Uterus (tissue), 4 donors: ENCODE results near the gene DOC2B. TPM values are rescaled to one million over a fixed set of nuclear protein-coding genes. Genes with fewer than 3 reads are reported as not detected.
"Not testable (repeated sequence)": the region's sequence is repeated elsewhere in the genome, so short reads cannot be mapped to it uniquely, and the experiment has no call there.

Experiments used
- DNase-seq, 2 donors: peaks; one replicate each; pipeline ENCODE4 v3.0.0-alpha.2; 2019 to 2020
- H3K27ac ChIP-seq, 2 donors: fragments of 200-600 bp; sonication (generic); 1 replicate in 1 of 2; 2 replicates in 1 of 2; pipeline ENCODE4 v1.5.1; 2016 to 2018
- H3K27me3 ChIP-seq, 2 donors: fragments of 200-600 bp; sonication (generic); one replicate each; pipeline ENCODE4 v1.5.1; 2018 to 2019; ENCODE audit warnings: control low read depth in 1 of 2
- H3K36me3 ChIP-seq, 2 donors: fragments of 200-600 bp; sonication (generic); one replicate each; pipeline ENCODE4 v1.5.1; 2019; ENCODE audit warnings: control low read depth in 1 of 2
- H3K4me1 ChIP-seq, 2 donors: fragments of 200-600 bp; sonication (generic); one replicate each; pipeline ENCODE4 v1.5.1; 2018 to 2019; ENCODE audit warnings: control low read depth in 1 of 2
- H3K4me3 ChIP-seq, 2 donors: fragments of 200-600 bp; sonication (generic); 1 replicate in 1 of 2; 2 replicates in 1 of 2; pipeline ENCODE4 v1.5.1; 2018 to 2019; ENCODE audit warnings: mild to moderate bottlenecking in 1 of 2
- H3K9me3 ChIP-seq, 2 donors: fragments of 200-600 bp; sonication (generic); one replicate each; pipeline ENCODE4 v1.5.1; 2019; ENCODE audit warnings: control low read depth in 1 of 2
- POLR2A ChIP-seq, 2 donors: fragments of 450-650 bp; IDR thresholded peaks; one replicate each; pipeline ENCODE4 v1.6.1; 2016; ENCODE audit warnings: antibody characterized with exemption in 2 of 2, mild to moderate bottlenecking in 1 of 2, moderate library complexity in 1 of 2
- intact Hi-C: fragments of 100-400 bp; cut with DNase I; formaldehyde crosslinking; loops from one replicate; pipeline ENCODE4 v1.15.1; 2023; ENCODE audit warnings: low total_unique reads
- total RNA-seq, 4 donors: library from RNA; depleted of rRNA in 3 of 4; stranded (reverse); fragments of >200 nt in 3 of 4; gene quantifications; one replicate each; pipeline versions ENCODE4 v1.1.0 to v1.2.4, GENCODE V29; 2014 to 2023
- TF ChIP-seq, protein P1 (sequence below), 4 experiments: fragments of 200-600 bp in 2 of 4; fragments of 450-650 bp in 2 of 4; sonication (generic) in 2 of 4; IDR thresholded peaks; one replicate each; pipeline ENCODE4 v1.5.1; 2016 to 2019; ENCODE audit warnings: antibody characterized with exemption in 4 of 4, mild to moderate bottlenecking in 2 of 4, moderate library complexity in 1 of 4
- donor health status: DM: yes; HTN: yes; CAD: no.

DOC2B gene
- total RNA-seq, 4 donors from 2014 or later: 3.8 to 45.3 (median 7.1) TPM

DNA sequence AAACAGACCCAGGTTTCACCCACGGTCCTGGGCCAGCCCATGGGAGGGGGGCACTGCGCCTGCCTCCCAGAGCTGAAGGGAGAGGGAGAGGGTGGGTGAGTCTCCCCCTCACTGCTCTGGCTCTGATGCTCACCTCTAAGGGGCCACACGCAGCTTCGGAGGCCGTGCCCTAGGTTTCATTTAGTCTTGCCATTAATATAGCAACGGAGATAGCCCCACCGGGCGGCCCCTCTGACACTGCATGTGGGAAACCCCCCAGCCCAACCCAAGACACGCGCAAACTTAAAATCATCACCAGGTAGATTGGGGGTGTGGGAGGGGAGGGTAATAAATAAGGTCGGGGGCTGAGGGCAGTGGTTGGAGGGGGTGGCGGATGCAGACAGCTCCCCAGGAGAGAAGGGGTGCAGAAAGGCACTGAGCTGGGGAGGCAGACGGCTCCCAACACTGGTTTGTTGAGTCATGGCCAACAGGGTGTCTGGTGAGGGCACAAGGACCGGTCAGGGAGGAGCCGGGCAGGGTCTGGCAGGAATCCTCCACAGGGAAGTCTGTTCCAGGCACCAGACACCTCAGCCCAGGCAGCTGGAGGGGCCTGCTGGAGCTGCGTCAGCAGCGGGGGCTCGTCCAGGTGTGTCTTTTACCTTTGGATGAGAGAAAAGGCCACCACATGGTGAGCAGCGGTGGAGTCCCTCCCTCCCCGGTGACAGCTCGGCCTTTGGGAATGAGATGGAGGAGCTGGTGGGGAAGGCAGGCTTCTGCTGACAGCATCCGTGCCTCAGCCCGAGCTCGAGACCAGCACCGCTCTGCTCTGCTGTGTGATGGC, 32.0 kb upstream of the DOC2B start:
- no peak overlapping the region for H3K27ac ChIP-seq
- TF ChIP-seq POLR2A (IDR thresholded peaks at IDR 0.05): no peak
- TF ChIP-seq, protein P1, sequence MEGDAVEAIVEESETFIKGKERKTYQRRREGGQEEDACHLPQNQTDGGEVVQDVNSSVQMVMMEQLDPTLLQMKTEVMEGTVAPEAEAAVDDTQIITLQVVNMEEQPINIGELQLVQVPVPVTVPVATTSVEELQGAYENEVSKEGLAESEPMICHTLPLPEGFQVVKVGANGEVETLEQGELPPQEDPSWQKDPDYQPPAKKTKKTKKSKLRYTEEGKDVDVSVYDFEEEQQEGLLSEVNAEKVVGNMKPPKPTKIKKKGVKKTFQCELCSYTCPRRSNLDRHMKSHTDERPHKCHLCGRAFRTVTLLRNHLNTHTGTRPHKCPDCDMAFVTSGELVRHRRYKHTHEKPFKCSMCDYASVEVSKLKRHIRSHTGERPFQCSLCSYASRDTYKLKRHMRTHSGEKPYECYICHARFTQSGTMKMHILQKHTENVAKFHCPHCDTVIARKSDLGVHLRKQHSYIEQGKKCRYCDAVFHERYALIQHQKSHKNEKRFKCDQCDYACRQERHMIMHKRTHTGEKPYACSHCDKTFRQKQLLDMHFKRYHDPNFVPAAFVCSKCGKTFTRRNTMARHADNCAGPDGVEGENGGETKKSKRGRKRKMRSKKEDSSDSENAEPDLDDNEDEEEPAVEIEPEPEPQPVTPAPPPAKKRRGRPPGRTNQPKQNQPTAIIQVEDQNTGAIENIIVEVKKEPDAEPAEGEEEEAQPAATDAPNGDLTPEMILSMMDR (IDR thresholded peaks at IDR 0.05): no peak
- no peaks in the 10 kb centered on the region for H3K27me3 ChIP-seq
- H3K36me3 ChIP-seq: no peaks in the 10 kb centered on the region
- intact Hi-C loops: no loop called here
- no peaks in the 10 kb centered on the region for H3K4me1 ChIP-seq
- H3K9me3 ChIP-seq: no peaks in the 10 kb centered on the region
- no peak overlapping the region for H3K4me3 ChIP-seq
- DNase-seq: no peak

DNA sequence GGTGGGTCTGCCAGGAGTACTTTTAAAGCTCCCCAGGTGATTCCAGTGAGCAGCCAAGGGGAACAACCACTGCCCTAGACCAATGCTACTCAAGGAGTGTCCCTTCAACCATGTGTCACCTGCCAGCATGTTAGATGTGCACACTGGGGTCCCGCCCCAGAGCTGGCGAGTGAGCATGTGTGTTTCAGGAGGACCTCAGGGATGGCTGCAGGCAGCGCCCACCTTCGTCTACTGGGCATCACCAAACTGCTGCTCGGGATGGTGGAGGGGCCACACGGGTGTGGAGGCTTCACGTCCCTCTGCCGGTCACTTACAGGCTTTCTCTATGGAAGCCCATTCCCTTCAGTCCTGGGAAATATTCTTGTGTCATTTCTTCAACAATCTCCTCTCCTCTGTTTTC, 29.0 kb upstream of the DOC2B start:
- H3K4me1 ChIP-seq: no peaks in the 10 kb centered on the region

DNA sequence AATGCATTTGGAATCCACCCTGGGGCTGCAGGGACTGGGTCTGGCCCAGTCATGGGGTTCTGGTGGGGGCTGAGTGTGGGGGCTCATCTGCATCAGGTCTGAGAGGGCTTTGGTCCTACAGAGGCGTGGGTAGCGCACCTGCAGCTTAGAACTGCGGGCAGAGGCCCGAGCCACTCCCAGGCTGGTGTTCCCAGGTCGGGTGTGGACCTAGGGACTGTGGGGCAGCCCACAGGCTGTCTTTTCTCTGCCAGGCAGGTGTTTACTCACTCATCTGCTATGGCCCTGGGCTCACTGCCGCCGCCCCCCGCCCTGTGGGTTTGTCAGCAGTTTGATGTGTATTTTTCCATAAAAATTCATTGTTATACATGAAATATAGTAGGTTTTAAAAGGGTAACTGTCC, 27.0 kb upstream of the DOC2B start:
- Histone ChIP-seq H3K9me3 (no peaks in the 10 kb centered on the region), H3K4me3 (no peak overlapping the region), H3K27me3 (no peaks in the 10 kb centered on the region), H3K27ac (no peak overlapping the region), H3K36me3 (no peaks in the 10 kb centered on the region), H3K4me1 (no peaks in the 10 kb centered on the region)
- TF ChIP-seq, protein P1 (IDR thresholded peaks at IDR 0.05): no peak
- no peak for DNase-seq
- intact Hi-C loops: no loop called here

More for the DNA sequence above, 29.0 kb upstream of the DOC2B start:
- Histone ChIP-seq H3K27ac (no peak overlapping the region), H3K27me3 (no peaks in the 10 kb centered on the region), H3K4me3 (no peak overlapping the region), H3K9me3 (no peaks in the 10 kb centered on the region), H3K36me3 (no peaks in the 10 kb centered on the region)
- TF ChIP-seq, protein P1 (IDR thresholded peaks at IDR 0.05): no peak
- TF ChIP-seq POLR2A (IDR thresholded peaks at IDR 0.05): no peak
- intact Hi-C loops: no loop called here
- DNase-seq: no peak

DNA sequence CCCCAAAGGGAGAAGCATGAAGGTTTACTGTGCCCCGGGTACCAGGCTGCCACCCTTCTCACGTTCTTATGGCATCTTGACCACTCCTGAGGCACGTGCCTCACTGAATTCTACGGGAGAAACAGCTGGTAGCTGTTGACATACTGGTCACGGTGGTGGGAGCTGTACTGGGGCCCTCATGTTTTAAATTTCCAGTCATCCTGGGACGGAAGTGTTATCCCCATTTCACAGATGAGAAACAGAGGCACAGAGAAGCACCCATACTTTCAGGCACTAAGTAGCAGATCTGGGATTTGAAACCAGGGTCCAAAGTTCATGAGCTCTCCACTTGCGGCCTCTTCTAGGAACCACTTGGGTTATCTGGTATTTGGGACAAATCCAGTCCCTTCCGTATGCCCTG, 26.3 kb upstream of the DOC2B start:
- intact Hi-C loops: no loop called here
- no peak for TF ChIP-seq POLR2A (IDR thresholded peaks at IDR 0.05)
- TF ChIP-seq, protein P1 (IDR thresholded peaks at IDR 0.05): no peak
- Histone ChIP-seq H3K27me3 (no peaks in the 10 kb centered on the region), H3K4me1 (no peaks in the 10 kb centered on the region), H3K36me3 (no peaks in the 10 kb centered on the region), H3K4me3 (no peak overlapping the region), H3K27ac (no peak overlapping the region), H3K9me3 (no peaks in the 10 kb centered on the region)
- DNase-seq: no peak

DNA sequence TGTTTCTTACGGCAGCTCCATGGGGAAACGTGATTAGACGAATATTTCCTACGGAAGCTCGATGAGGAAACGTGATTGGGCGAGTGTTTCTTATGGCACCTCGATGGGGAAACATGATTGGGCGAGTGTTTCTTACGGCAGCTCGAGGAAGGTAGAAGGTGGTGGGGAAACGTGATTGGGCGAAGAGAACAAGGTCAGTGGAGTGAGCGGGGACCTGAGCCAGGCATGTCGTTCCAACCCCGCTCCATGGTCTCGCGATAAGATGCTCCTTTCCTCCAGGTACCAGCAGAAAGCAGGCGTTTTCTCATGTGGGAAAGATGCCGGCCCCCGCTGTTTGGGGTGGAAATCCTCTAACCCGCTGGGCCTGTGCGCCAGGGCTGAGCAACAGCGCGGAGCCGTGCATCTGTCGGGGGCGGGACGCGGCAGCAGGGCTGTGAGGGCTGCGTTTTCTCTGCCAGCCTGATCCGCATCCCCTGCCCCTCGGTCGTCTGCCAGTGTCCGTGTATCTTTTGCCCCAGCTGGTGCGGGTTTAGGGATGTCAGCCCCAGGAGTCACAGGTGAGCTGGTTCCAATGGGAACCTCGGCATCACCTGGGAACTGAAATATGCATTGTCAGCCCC, 25.6 kb upstream of the DOC2B start:
- intact Hi-C loops: no loop called here
- TF ChIP-seq, protein P1 (IDR thresholded peaks at IDR 0.05): no peak
- no peak for TF ChIP-seq POLR2A (IDR thresholded peaks at IDR 0.05)
- H3K27me3 ChIP-seq: no peaks in the 10 kb centered on the region
- no peaks in the 10 kb centered on the region for H3K36me3 ChIP-seq
- H3K4me3 ChIP-seq: no peak overlapping the region
- no peaks in the 10 kb centered on the region for H3K9me3 ChIP-seq
- H3K4me1 ChIP-seq: no peaks in the 10 kb centered on the region
- no peak overlapping the region for H3K27ac ChIP-seq
- no peak for DNase-seq

DNA sequence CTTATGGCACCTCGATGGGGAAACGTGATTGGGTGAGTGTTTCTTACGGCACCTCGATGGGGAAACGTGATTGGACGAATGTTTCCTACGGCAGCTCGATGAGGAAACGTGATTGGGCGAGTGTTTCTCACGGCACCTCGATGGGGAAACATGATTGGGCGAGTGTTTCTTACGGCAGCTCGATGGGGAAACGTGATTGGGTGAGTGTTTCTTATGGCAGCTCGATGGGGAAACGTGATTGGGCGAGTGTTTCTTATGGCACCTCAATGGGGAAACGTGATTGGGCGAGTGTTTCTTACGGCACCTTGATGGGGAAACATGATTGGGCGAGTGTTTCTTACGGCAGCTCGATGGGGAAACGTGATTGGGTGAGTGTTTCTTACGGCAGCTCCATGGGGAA, 25.0 kb upstream of the DOC2B start:
- H3K27me3 ChIP-seq, H3K9me3 ChIP-seq, H3K4me1 ChIP-seq, H3K4me3 ChIP-seq, intact Hi-C loops, H3K36me3 ChIP-seq, DNase-seq, H3K27ac ChIP-seq: not testable (repeated sequence)
